ENCODE measurements around the gene ABHD17A.

ABHD17A gene

DNA sequence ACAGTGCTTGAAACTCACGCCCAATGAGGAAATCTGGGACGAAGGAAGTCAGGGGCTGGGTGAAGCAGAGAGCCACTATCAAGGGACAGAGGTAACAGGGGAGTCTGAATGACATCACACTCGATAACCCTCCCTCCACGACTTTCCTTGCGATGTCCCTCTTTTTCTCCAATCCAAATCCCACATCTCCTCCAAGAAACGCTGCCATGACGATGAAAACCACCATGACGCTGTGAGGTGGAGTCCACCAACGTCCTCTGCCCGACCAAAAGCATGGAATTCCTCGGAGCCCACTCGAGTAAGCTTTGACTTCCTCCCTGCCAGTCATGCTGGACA is 38.0 kb downstream of the ABHD17A start:
- TF ChIP-seq ZNF8 (CRISPR knock-in tag; IDR thresholded peaks at IDR 0.05) (no peak), BACH2 (CRISPR knock-in tag; IDR thresholded peaks at IDR 0.05; ENCODE audit: borderline replicate concordance) (no peak), ZNF70 (CRISPR knock-in tag; IDR thresholded peaks at IDR 0.05) (no peak), ZFP30 (CRISPR knock-in tag; IDR thresholded peaks at IDR 0.05) (no peak), TOX (CRISPR knock-in tag; IDR thresholded peaks at IDR 0.05; ENCODE audit: borderline replicate concordance) (no peak), PATZ1 (CRISPR knock-in tag; IDR thresholded peaks at IDR 0.05; ENCODE audit: borderline replicate concordance) (no peak), CREB5 (CRISPR knock-in tag; IDR thresholded peaks at IDR 0.05; ENCODE audit: low read depth) (no peak), ZC3H10 (CRISPR knock-in tag; IDR thresholded peaks at IDR 0.05) (no peak), TCF4 (CRISPR knock-in tag; IDR thresholded peaks at IDR 0.05; ENCODE audit: borderline replicate concordance) (no peak), ZNF565 (CRISPR knock-in tag; conservative IDR thresholded peaks at IDR 0.05; ENCODE audit: low read depth) (no peak), ISL1 (CRISPR knock-in tag; IDR thresholded peaks at IDR 0.05) (no peak), RARB (CRISPR knock-in tag; IDR thresholded peaks at IDR 0.05) (no peak)
- TF ChIP-seq, protein P1, sequence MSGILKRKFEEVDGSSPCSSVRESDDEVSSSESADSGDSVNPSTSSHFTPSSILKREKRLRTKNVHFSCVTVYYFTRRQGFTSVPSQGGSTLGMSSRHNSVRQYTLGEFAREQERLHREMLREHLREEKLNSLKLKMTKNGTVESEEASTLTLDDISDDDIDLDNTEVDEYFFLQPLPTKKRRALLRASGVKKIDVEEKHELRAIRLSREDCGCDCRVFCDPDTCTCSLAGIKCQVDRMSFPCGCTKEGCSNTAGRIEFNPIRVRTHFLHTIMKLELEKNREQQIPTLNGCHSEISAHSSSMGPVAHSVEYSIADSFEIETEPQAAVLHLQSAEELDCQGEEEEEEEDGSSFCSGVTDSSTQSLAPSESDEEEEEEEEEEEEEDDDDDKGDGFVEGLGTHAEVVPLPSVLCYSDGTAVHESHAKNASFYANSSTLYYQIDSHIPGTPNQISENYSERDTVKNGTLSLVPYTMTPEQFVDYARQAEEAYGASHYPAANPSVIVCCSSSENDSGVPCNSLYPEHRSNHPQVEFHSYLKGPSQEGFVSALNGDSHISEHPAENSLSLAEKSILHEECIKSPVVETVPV (CRISPR knock-in tag; IDR thresholded peaks at IDR 0.05): no peak
- no peak for ATAC-seq

DNA sequence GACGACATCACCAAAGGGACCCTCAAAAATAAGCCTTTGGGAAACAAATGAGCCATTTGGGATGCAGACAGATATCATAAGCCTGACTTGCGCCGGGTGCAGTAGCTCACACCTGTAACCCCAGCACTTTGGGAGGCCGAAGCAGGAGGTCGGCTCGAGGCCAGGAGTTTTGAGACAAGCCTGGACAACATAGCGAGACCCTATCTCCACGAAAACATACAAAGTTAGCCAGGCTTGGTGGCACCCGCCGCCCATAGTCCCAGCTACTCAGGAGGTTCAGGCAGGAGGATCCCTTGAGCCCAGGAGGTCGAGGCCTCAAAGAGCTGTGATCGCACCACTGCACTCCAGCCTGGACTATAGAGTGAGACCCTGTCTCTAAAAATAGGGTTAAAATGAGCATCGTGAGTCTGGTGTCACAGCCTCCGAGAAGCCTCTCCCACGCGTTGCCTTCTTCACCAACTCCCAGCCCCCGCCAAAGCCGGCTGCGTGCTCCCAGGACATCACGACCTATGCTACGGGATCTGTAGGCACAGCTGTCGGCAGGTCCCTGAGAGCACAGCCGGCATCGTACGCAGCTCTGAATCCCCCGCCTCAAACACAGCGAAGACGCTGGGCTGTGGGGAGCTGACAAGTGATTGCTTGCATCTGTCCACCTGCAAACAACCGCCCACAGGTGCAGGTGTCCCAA is 38.6 kb downstream of the ABHD17A start:
- no peak for ATAC-seq
- no peak for TF ChIP-seq BACH2 (CRISPR knock-in tag; IDR thresholded peaks at IDR 0.05; ENCODE audit: borderline replicate concordance)
- no peak for TF ChIP-seq ZNF70 (CRISPR knock-in tag; IDR thresholded peaks at IDR 0.05)
- no peak for TF ChIP-seq GLIS3 (CRISPR knock-in tag; IDR thresholded peaks at IDR 0.05)
- no peak for TF ChIP-seq ZNF8 (CRISPR knock-in tag; IDR thresholded peaks at IDR 0.05)

- no peak for ATAC-seq
- TF ChIP-seq ZFP3 (CRISPR knock-in tag; IDR thresholded peaks at IDR 0.05) (no peak), TOX (CRISPR knock-in tag; IDR thresholded peaks at IDR 0.05; ENCODE audit: borderline replicate concordance) (no peak), BACH2 (CRISPR knock-in tag; IDR thresholded peaks at IDR 0.05; ENCODE audit: borderline replicate concordance) (no peak)
Observed at GRCh38 chr19:1845642-1846041, 39.7 kb downstream of the ABHD17A start.

DNA sequence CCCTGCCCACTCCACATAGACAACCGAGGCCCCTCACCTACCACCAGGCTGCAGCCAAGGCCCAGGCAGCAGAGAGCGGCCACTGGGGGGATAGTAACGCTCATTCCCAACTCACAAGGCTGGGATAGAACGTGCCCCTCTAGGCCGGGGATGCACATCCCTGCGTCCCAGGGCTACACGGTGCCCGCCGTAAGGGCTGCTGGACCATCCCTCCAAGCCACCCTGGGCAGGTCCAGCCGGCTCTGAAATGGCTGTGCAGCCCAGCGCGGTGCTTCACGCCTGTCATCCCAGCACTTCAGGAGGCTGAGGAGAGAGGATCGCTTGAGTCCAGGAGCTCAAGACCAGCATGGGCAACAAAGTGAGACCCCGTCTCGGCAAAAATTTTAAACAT is 40.2 kb downstream of the ABHD17A start:
- no peak for TF ChIP-seq PATZ1 (CRISPR knock-in tag; IDR thresholded peaks at IDR 0.05; ENCODE audit: borderline replicate concordance)
- no peak for TF ChIP-seq RARB (CRISPR knock-in tag; IDR thresholded peaks at IDR 0.05)
- no peak for TF ChIP-seq ZNF70 (CRISPR knock-in tag; IDR thresholded peaks at IDR 0.05)
- no peak for TF ChIP-seq POU6F1 (CRISPR knock-in tag; IDR thresholded peaks at IDR 0.05; ENCODE audit: borderline replicate concordance, low read depth)
- no peak for TF ChIP-seq ZFP30 (CRISPR knock-in tag; IDR thresholded peaks at IDR 0.05)
- no peak for TF ChIP-seq TSHZ2 (CRISPR knock-in tag; IDR thresholded peaks at IDR 0.05)
- TF ChIP-seq GLIS3 (CRISPR knock-in tag; IDR thresholded peaks at IDR 0.05): no peak
- no peak for TF ChIP-seq ZFP3 (CRISPR knock-in tag; IDR thresholded peaks at IDR 0.05)
- TF ChIP-seq BACH2 (CRISPR knock-in tag; IDR thresholded peaks at IDR 0.05; ENCODE audit: borderline replicate concordance): no peak
- no peak for TF ChIP-seq ZNF565 (CRISPR knock-in tag; conservative IDR thresholded peaks at IDR 0.05; ENCODE audit: low read depth)
- no peak for TF ChIP-seq ZC3H10 (CRISPR knock-in tag; IDR thresholded peaks at IDR 0.05)
- ATAC-seq: no peak
